GM18873 (cell line): ENCODE data around the gene ARL15.

Source experiments
- ATAC-seq: cut with Tn5 transposase; IDR thresholded peaks from one replicate; pipeline ENCODE4 v1.9.1; 2021; ENCODE audit warnings: mild to moderate bottlenecking, moderate library complexity, moderate number of reproducible peaks; ENCODE audit not compliant: unreplicated experiment, low FRiP score

Gene ARL15

DNA sequence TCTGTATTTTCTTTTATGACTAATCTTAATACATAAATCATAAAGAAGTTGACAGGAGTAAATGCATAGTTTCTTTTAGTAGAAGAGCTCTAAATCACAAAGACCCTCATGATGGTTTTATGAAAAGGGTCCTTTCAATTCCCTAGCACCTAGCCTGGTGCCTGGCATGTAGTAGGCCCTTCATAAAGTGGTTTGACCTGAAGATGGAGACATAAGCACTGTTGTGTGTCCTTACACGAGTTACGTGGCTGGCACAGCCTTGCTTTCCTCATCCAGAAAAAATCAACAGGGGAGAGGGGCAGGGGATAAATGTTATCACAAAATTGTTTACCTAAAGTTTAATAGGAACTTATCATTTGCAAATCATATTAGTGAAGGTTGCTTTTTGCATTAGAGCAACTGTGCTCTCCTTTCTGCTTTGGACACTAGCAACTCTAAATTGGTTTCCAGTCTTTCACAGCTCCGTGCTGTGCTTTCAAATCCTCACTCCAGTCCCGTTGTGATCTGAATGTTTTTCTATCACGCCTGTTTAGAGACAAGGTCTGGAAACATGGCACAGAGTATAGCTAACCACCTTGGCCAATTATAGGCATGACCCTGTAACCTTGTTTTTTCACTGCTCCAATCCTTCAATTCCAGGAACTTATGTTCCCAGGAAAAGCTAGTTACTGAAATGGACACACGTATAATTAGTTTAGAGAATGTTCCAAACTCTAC, 55.7 kb downstream of the ARL15 start:
- ATAC-seq, result no peak

DNA sequence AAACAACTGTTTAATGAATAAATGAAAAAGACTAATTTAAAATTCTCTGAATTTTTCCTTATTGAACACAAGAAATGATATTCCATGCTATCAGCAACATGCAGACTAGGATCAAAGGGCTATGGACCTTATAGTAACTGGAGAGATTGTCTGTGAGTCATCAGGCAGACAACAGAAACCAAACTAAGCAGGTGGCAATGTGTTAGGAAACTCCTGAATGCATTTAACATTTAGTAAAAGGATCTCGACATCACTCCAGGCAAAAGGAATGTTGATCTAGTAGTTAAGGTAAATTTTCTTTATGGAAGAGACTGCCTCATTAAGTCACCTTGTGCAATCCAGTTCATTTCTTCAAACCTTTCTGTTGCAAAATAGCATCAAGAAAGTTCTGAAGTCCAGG, 58.4 kb downstream of the ARL15 start:
- ATAC-seq, result no peak

GRCh38 chr5:54249210-54250028, 61.0 kb downstream of the ARL15 start:
- ATAC-seq, result no peak

- no peak for ATAC-seq
Measured at GRCh38 chr5:54247226-54247625, 63.1 kb downstream of the ARL15 start.

GRCh38 chr5:54243483-54244080, 66.8 kb downstream of the ARL15 start:
- no peak for ATAC-seq

DNA sequence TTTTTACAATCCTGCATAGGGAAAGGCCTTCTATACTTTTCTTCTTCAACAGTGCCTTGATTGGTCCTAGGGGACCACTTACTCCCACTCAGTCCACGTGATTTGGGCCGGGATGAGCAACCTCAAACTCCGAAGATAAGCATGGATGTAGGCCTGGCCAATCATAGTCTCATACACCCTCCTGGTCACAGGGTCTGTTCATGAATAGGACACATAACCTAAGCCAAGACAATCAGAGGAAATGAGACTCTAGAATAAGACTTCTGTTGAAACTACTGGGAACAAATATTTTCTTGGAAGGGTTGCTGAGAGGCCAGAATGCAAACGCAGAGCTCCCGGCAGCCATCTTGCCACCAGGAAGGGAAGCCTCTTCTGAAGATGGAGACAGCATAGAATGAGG, 68.1 kb downstream of the ARL15 start:
- ATAC-seq, result no peak

GRCh38 chr5:54234304-54234933, 76.0 kb downstream of the ARL15 start:
- no peak for ATAC-seq

DNA sequence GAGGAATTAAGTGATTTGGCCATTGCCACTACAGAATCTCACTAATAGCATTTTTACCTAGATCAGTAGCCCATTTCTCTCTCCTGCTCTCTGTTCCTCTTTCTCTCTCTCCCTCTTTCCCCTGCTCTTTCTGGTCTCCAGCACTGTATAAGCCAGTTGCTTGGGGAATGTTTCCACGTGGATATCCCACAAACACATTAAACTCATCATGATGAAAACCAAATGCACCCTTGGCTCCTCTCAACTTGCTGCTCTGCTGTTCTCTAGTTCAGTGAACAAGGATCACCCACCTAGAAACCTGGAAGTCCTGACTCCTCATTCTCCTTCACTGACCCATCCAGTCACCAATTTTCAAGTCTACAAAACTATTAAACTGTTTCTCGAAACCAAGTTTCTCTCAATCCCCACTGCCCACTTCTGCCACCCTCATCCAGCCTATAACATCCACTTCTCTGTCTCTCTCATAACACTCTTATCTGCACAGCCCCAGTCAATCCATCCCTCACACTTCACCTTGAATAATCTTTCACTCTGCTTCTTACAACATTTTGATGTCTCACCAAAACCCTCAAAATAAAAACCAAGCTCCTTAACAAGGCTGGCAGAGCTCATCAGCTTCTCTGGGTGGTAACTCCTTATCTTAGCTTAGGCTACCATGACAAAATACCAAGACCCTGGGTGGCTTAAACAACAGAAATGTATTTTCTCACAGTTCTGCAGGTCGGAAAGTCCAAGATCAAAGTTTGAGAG, 79.3 kb downstream of the ARL15 start:
- ATAC-seq, result no peak

GRCh38 chr5:54229041-54229780, 81.2 kb downstream of the ARL15 start:
- peak; percentile 97 for ATAC-seq

GRCh38 chr5:54227759-54228158, 82.6 kb downstream of the ARL15 start:
- no peak for ATAC-seq

GRCh38 chr5:54227109-54227508, 83.3 kb downstream of the ARL15 start:
- ATAC-seq, result no peak

GRCh38 chr5:54226215-54226614, 84.2 kb downstream of the ARL15 start:
- no peak for ATAC-seq

DNA sequence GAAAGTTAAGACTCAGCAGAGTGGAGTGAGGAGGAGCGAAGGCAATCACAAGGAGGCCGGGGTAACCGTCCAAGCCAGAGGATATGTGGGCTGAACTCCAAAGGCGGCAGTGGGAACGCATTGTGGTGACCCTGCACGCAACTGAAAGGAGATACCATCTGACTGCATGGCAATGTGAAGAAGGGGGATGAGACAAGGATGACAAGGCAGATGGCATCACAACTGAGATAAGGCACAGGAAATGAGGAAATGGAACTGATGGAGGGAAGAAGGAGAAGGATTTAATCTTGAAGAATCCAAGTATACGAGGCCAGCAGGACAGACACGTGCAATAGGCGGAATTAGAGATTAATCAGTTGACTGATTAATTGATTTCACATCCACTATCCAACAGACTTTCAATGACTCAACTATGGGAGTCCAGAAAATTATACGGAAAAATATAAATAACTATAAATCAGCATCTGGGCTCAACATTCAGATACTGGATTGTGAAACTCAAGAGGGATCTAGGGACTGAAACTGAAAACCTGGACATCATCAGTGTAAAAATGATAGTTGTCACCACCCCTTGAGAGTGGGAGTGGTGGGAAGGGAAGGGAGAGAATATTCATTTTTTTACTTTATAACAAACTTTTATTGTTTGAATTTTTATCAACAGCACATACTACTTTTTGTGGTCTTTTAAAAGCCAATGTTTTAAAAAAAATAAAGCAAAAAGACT, 86.1 kb downstream of the ARL15 start:
- no peak for ATAC-seq

- ATAC-seq, result no peak
Measured at GRCh38 chr5:54222336-54222735, 88.0 kb downstream of the ARL15 start.

DNA sequence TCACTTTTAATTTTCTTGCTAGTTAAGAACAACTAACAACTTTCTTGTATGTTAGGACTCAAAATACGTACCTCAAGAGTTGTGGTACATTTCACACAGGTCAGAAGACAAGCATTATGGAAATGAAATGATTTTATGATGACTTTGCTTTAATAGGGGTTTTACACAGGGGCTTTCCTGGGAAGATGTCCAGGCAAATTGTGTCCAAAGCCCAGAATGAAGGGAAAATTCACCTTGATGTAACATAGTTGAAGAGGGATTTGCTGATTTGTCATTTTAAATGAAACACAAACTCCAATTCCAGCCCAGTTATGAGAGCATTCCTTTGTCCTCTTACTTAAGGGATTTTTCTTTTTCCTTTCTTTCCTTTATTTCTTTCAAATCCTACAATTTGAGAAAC, 89.2 kb downstream of the ARL15 start:
- no peak for ATAC-seq

- ATAC-seq, result no peak
Measured at GRCh38 chr5:54220230-54221040, 89.9 kb downstream of the ARL15 start.

GRCh38 chr5:54217826-54218503, 92.4 kb downstream of the ARL15 start:
- no peak for ATAC-seq
